Activated CD4-positive, alpha-beta memory T cell treated with anti-CD3 and anti-CD28 coated beads for 36 hours (primary cell): Measurements from ENCODE around the gene ACACB. TPM values are rescaled to one million over a fixed set of nuclear protein-coding genes. Genes with fewer than 3 reads are reported as not detected.

ENCODE experiments used
- CTCF ChIA-PET: fragments of 350-600 bp; sonication (Branson Sonifier 250); formaldehyde crosslinking; loops from one replicate; lab custom pipeline; 2021; ENCODE audit warnings: antibody characterized with exemption, inconsistent platforms; lab: Charles Lee
- POLR2A ChIA-PET: fragments of 350-600 bp; sonication (Branson Sonifier 250); formaldehyde crosslinking; loops from one replicate; lab custom pipeline; 2021; ENCODE audit warnings: antibody characterized with exemption; lab: Charles Lee
- DNase-seq: peaks from one replicate; pipeline ENCODE4 v3.0.0-alpha.2; 2020
- H3K27ac Mint-ChIP-seq: one replicate; pipeline ENCODE4 v1.8.0; 2021; ENCODE audit warnings: mixed read lengths
- H3K27me3 Mint-ChIP-seq: one replicate; pipeline ENCODE4 v1.8.0; 2021; ENCODE audit warnings: mixed read lengths
- H3K36me3 Mint-ChIP-seq: one replicate; pipeline ENCODE4 v1.8.0; 2021; ENCODE audit warnings: mixed read lengths
- H3K4me1 Mint-ChIP-seq: one replicate; pipeline ENCODE4 v1.8.0; 2021; ENCODE audit warnings: low read depth, mixed read lengths
- H3K4me3 Mint-ChIP-seq: one replicate; pipeline ENCODE4 v1.8.0; 2021; ENCODE audit warnings: mild to moderate bottlenecking, mixed read lengths
- H3K9me3 Mint-ChIP-seq: one replicate; pipeline ENCODE4 v1.8.0; 2021; ENCODE audit warnings: mixed read lengths
- intact Hi-C: fragments of 100-400 bp; cut with micrococcal nuclease; formaldehyde crosslinking; loops from one replicate; pipeline ENCODE4 v1.15.1; 2023
- total RNA-seq, 2 experiments: library from RNA; stranded (reverse); gene quantifications; one replicate each; pipeline ENCODE4 v1.2.3, GENCODE V29; 2021

Gene ACACB
- total RNA-seq, 2 experiments from 2014 or later, result 11.1 to 12.7 TPM

- Mint-ChIP-seq H3K27me3 (no peaks in the 10 kb centered on the region), H3K27ac (no peak overlapping the region), H3K4me3 (no peak overlapping the region), H3K4me1 (no peaks in the 10 kb centered on the region), H3K9me3 (no peaks in the 10 kb centered on the region), H3K36me3 (peaks cover 13% of the 10 kb centered on the region)
- intact Hi-C loops, result no loop called here
- no peak for DNase-seq
- ChIA-PET CTCF (no interaction called here), POLR2A (no interaction called here)
Measured at GRCh38 chr12:109185441-109185840, 69.1 kb downstream of the ACACB start.

GRCh38 chr12:109186993-109187653, 70.7 kb downstream of the ACACB start:
- no peak for DNase-seq
- Mint-ChIP-seq H3K4me3 (no peak overlapping the region), H3K36me3 (peaks cover 14% of the 10 kb centered on the region), H3K27me3 (no peaks in the 10 kb centered on the region), H3K27ac (no peak overlapping the region), H3K4me1 (no peaks in the 10 kb centered on the region), H3K9me3 (no peaks in the 10 kb centered on the region)
- intact Hi-C loops, result no loop called here
- POLR2A ChIA-PET, result no interaction called here
- CTCF ChIA-PET, result no interaction called here

DNA sequence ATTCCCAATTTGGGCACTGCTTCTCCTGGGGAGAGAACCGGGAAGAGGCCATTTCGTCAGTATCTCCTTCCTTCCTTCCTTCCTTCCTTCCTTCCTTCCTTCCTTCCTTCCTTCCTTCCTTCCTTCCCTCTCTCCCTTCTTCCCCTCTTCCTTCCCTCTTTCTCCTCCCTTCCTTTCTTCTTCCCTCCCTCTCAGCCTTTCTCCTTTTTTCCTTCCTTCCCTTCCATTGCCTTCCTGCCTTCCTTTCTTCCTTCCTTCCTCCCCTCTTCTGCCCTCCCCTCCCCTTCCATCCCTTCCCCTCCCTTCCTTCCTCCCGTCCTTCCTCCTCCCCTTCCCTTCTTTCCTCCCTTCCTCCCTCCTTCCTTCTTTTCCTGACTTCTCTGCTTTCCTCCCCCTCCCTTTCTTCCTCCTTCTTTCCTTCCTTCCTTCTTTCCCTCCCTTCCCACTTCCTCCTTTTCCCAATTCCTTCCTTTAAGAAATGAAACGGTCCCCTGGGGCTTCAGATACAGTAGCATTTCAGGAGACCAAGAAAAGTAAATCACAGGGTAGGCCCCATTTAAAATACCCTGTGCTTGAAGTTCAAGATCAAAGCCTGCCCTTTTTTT, 71.8 kb downstream of the ACACB start:
- peaks cover 14% of the 10 kb centered on the region for H3K36me3 Mint-ChIP-seq
- no peaks in the 10 kb centered on the region for H3K27me3 Mint-ChIP-seq
- CTCF ChIA-PET, result interaction anchor here (0.6 kb wide), 1 partner anchor 918 kb away, joined by 3 read pairs; no protein-coding TSS in a partner anchor
- intact Hi-C loops, result no loop called here
- POLR2A ChIA-PET, result interaction anchor here (0.6 kb wide), 1 partner anchor 143 kb away, joined by 7 read pairs; no protein-coding TSS in a partner anchor
- H3K4me3 Mint-ChIP-seq, result no peak overlapping the region
- no peaks in the 10 kb centered on the region for H3K4me1 Mint-ChIP-seq
- no peaks in the 10 kb centered on the region for H3K9me3 Mint-ChIP-seq
- no peak for DNase-seq
- no peak overlapping the region for H3K27ac Mint-ChIP-seq

DNA sequence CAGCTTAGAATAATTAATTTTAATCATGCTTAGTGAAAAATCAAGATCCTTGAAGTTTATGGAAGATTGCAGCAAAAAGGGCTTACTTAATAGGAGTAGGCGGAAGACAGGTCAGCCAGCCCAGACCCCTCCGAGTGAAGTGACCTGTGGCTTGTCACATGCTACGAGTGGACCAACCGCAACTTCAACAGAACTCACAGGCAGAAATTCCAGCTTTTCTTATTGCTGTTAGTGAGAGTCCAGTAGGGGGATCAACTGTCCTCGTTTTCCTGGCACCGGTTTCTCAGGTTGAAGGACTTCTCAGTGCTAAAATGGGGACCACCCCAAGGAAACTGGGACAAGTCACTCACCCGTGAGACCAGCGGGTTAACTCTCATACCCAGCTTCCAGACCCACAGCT, 72.9 kb downstream of the ACACB start:
- Mint-ChIP-seq H3K4me3 (no peak overlapping the region), H3K27ac (no peak overlapping the region), H3K4me1 (no peaks in the 10 kb centered on the region), H3K9me3 (no peaks in the 10 kb centered on the region), H3K36me3 (peaks cover 12% of the 10 kb centered on the region), H3K27me3 (no peaks in the 10 kb centered on the region)
- ChIA-PET POLR2A (no interaction called here), CTCF (no interaction called here)
- DNase-seq, result no peak
- intact Hi-C loops, result no loop called here

- Mint-ChIP-seq H3K9me3 (peaks cover 7% of the 10 kb centered on the region), H3K4me3 (no peak overlapping the region), H3K36me3 (peaks cover 24% of the 10 kb centered on the region), H3K27me3 (no peaks in the 10 kb centered on the region), H3K4me1 (no peaks in the 10 kb centered on the region), H3K27ac (no peak overlapping the region)
- ChIA-PET CTCF (interaction anchor here (1.0 kb wide), 1 partner anchor 14 kb away, joined by 3 read pairs; no protein-coding TSS in a partner anchor), POLR2A (no interaction called here)
- DNase-seq, result no peak
- intact Hi-C loops, result no loop called here
Measured at GRCh38 chr12:109191621-109192250, 75.3 kb downstream of the ACACB start.

DNA sequence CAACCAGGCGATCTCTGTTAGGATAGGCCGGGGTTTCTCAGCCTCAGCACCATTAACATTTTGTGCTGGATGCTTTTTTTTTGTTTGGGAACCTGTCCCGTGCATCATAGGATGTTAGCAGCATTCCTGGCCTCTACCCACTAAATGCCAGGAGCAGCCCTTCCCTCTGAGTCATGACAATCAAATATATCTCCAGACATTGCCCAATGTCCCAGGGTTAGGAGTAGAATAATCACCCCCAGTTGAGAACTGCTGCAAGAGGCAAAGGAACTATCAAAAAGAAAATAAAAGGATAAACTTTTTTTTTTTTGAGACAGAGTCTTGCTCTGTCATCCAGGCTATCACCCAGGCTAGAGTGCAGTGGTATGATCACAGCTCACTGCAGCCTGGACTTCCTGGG, 76.0 kb downstream of the ACACB start:
- Mint-ChIP-seq H3K9me3 (peaks cover 7% of the 10 kb centered on the region), H3K27me3 (no peaks in the 10 kb centered on the region), H3K4me3 (no peak overlapping the region), H3K27ac (no peak overlapping the region), H3K36me3 (peaks cover 27% of the 10 kb centered on the region), H3K4me1 (no peaks in the 10 kb centered on the region)
- no peak for DNase-seq
- ChIA-PET CTCF (no interaction called here), POLR2A (no interaction called here)
- intact Hi-C loops, result no loop called here

DNA sequence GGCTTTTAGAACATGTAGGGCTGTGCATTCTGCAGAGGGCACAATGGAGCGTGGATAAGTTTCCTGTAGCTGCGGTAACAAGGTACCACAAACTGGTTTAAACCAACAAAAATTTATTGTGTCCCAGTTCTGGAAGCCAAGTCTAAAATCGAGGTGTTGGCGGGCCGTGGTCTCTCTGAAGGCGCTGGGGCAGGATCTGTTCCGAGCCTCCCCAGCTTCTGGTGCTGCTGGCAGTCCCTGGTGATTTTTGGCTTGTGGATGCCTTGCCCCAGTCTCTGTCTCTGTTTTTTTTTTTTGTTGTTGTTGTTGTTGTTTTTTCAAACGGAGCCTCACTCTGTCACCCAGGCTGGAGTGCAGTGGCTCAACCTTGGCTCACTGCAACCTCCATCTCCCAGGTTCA, 77.5 kb downstream of the ACACB start:
- POLR2A ChIA-PET, result no interaction called here
- intact Hi-C loops, result no loop called here
- H3K9me3 Mint-ChIP-seq, result peaks cover 7% of the 10 kb centered on the region
- DNase-seq, result no peak
- CTCF ChIA-PET, result no interaction called here
- H3K4me1 Mint-ChIP-seq, result no peaks in the 10 kb centered on the region
- H3K4me3 Mint-ChIP-seq, result no peak overlapping the region
- H3K36me3 Mint-ChIP-seq, result peaks cover 27% of the 10 kb centered on the region
- H3K27ac Mint-ChIP-seq, result no peak overlapping the region
- no peaks in the 10 kb centered on the region for H3K27me3 Mint-ChIP-seq

DNA sequence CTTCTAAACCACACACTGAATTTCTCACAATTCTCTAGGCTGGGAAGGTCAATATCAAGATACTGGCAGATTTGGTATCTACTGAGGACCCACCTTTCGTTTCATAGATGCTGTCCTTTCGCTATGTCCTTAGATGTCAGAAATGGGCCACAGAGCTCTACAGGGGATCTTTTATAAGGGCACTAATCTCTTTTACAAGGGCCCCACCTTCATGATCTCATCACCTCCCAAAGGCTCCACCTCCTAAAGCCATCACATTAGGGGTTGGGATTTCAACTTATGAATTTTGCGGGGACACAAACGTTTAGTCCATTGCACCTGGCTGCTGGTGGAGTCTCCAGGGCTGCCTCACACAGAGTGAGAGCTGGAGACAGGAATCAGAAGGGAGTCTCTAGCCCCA, 79.9 kb downstream of the ACACB start:
- POLR2A ChIA-PET, result no interaction called here
- intact Hi-C loops, result no loop called here
- Mint-ChIP-seq H3K36me3 (peaks cover 27% of the 10 kb centered on the region), H3K27me3 (no peaks in the 10 kb centered on the region), H3K4me1 (no peaks in the 10 kb centered on the region), H3K9me3 (peaks cover 7% of the 10 kb centered on the region), H3K4me3 (no peak overlapping the region), H3K27ac (no peak overlapping the region)
- no peak for DNase-seq
- CTCF ChIA-PET, result no interaction called here

DNA sequence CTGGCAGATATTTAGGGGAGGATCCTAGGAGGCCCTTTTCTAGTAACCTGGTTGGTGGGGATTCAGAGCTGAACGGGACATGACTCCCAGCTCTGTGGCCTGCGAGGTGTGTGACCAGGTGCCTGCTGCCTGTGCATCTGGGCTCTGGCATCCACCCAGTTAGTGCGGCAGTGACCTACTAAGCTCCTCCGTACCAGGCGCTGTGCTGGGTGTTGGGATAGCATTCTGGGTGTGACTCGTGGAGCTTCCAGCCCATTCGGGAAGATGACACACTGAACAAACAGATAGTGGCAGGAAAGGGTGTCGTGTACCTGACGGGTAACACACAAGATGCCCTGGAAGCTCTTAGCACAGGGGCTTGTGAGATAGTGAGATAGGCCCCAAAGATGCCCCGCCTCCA, 80.9 kb downstream of the ACACB start:
- no peak overlapping the region for H3K27ac Mint-ChIP-seq
- DNase-seq, result no peak
- H3K27me3 Mint-ChIP-seq, result no peaks in the 10 kb centered on the region
- peaks cover 27% of the 10 kb centered on the region for H3K36me3 Mint-ChIP-seq
- ChIA-PET CTCF (no interaction called here), POLR2A (no interaction called here)
- intact Hi-C loops, result no loop called here
- peaks cover 7% of the 10 kb centered on the region for H3K9me3 Mint-ChIP-seq
- no peak overlapping the region for H3K4me3 Mint-ChIP-seq
- no peaks in the 10 kb centered on the region for H3K4me1 Mint-ChIP-seq

DNA sequence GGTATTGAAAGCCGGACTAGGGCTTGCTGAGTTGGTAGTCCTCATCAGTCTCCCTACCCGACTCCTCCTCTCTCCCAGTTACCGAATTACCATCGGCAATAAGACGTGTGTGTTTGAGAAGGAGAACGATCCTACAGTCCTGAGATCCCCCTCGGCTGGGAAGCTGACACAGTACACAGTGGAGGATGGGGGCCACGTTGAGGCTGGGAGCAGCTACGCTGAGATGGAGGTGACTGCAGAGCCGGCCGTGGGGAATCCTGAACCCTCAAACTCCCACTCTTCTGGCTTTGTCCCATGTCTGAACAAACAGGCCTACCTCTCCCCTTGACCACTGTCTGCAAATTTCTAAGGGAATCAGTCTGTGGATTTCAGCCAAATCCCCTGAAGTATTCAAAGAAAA, 82.9 kb downstream of the ACACB start:
- CTCF ChIA-PET, result no interaction called here
- no peak overlapping the region for H3K27ac Mint-ChIP-seq

GRCh38 chr12:109200825-109201495, 84.6 kb downstream of the ACACB start:
- Mint-ChIP-seq H3K4me3 (no peak overlapping the region), H3K36me3 (peaks cover 21% of the 10 kb centered on the region), H3K4me1 (no peaks in the 10 kb centered on the region), H3K9me3 (peaks cover 3% of the 10 kb centered on the region), H3K27me3 (no peaks in the 10 kb centered on the region), H3K27ac (no peak overlapping the region)
- no peak for DNase-seq
- POLR2A ChIA-PET, result no interaction called here
- intact Hi-C loops, result no loop called here
- CTCF ChIA-PET, result no interaction called here

More for the DNA sequence above, 82.9 kb downstream of the ACACB start:
- POLR2A ChIA-PET, result no interaction called here
- intact Hi-C loops, result no loop called here
- DNase-seq, result no peak
- H3K4me1 Mint-ChIP-seq, result no peaks in the 10 kb centered on the region
- no peak overlapping the region for H3K4me3 Mint-ChIP-seq
- H3K9me3 Mint-ChIP-seq, result peaks cover 7% of the 10 kb centered on the region
- no peaks in the 10 kb centered on the region for H3K27me3 Mint-ChIP-seq
- H3K36me3 Mint-ChIP-seq, result peaks cover 34% of the 10 kb centered on the region

DNA sequence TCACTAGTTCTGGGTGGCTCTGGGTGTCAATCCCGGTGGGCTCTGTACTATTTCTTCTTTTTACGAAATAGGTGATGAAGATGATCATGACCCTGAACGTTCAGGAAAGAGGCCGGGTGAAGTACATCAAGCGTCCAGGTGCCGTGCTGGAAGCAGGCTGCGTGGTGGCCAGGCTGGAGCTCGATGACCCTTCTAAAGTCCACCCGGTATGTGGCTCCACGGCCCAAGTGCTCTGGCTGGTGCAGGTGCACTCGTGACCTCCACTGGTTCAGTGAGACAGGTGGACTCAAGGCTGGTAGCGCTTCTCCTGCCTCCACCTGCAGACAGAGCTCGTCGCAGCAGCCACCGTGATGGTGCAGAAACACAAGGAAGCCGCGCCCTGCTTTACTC, 85.1 kb downstream of the ACACB start:
- ChIA-PET POLR2A (no interaction called here), CTCF (no interaction called here)
- intact Hi-C loops, result no loop called here
- H3K4me1 Mint-ChIP-seq, result no peaks in the 10 kb centered on the region
- peaks cover 17% of the 10 kb centered on the region for H3K36me3 Mint-ChIP-seq
- H3K9me3 Mint-ChIP-seq, result no peaks in the 10 kb centered on the region
- no peak overlapping the region for H3K27ac Mint-ChIP-seq
- no peaks in the 10 kb centered on the region for H3K27me3 Mint-ChIP-seq
- DNase-seq, result no peak
- H3K4me3 Mint-ChIP-seq, result no peak overlapping the region
